Thoracic aorta (tissue), 2 donors: ENCODE measurements around the gene IL1RAP. TPM values are rescaled to one million over a fixed set of nuclear protein-coding genes. Genes with fewer than 3 reads are reported as not detected.

Experiments used
- ATAC-seq: fragments of 150-250 bp; one replicate; pipeline ENCODE4 v1.8.0; 2017; ENCODE audit warnings: low read depth; ENCODE audit not compliant: insufficient number of reproducible peaks, low FRiP score
- DNase-seq: peaks from one replicate; pipeline ENCODE4 v3.0.0-alpha.2; 2020; ENCODE audit warnings: low spot score
- H3K27ac ChIP-seq, 2 donors: fragments of 200-600 bp; sonication (generic); 1 replicate in 1 of 2; 2 replicates in 1 of 2; pipeline ENCODE4 v1.5.1; 2016; ENCODE audit warnings: mild to moderate bottlenecking in 2 of 2, moderate library complexity in 2 of 2
- H3K27me3 ChIP-seq: fragments of 200-600 bp; sonication (generic); replicated peaks from 2 replicates; pipeline ENCODE4 v1.6.0; 2016; ENCODE audit warnings: mild to moderate bottlenecking; ENCODE audit not compliant: insufficient read depth
- H3K36me3 ChIP-seq: fragments of 200-600 bp; sonication (generic); one replicate; pipeline ENCODE4 v1.5.1; 2016
- H3K4me1 ChIP-seq, 2 donors: fragments of 200-600 bp; sonication (generic); 1 replicate in 1 of 2; 2 replicates in 1 of 2; pipeline versions ENCODE4 v1.5.1 to v1.6.0; 2016; ENCODE audit warnings: low read depth in 2 of 2, mild to moderate bottlenecking in 1 of 2; ENCODE audit not compliant: control insufficient read depth in 1 of 2
- H3K4me3 ChIP-seq: fragments of 200-600 bp; sonication (generic); 2 replicates; pipeline ENCODE4 v1.5.1; 2016; ENCODE audit warnings: mild to moderate bottlenecking
- H3K9me3 ChIP-seq: fragments of 200-600 bp; sonication (generic); 2 replicates; pipeline ENCODE4 v1.5.1; 2016
- CTCF ChIP-seq: fragments of 200-600 bp; sonication (generic); IDR thresholded peaks from one replicate; pipeline ENCODE4 v1.5.1; 2019; ENCODE audit warnings: antibody characterized with exemption
- total RNA-seq, 2 donors: library from RNA; depleted of rRNA; stranded (reverse); fragments of >200 nt; gene quantifications; one replicate each; pipeline versions ENCODE4 v1.1.0 to v1.2.3, GENCODE V29; 2016

The IL1RAP gene
- total RNA-seq, 2 donors from 2014 or later = 19.8 to 32.9 TPM

DNA sequence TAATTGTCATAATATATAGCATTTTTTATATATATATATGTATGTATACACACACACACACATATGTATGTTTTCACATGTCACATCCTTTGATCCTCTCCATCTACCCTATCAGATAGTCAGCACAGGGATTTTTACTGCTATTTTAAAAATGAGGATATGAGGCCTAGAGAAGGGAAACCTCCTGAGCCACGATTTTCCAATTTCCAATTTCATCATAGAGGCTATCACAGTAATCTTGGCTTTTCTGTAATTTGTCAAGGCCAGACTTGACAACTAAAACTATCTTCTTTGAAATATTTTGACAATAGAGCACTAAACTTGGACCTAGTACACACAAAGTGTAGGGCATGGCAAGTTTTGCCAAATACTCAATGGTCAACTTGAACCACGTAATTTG lies 42.5 kb downstream of the IL1RAP start:
- H3K27ac ChIP-seq = no peak overlapping the region
- H3K36me3 ChIP-seq = no peaks in the 10 kb centered on the region
- TF ChIP-seq CTCF = no peak
- H3K9me3 ChIP-seq = no peaks in the 10 kb centered on the region
- no peak for DNase-seq
- H3K27me3 ChIP-seq = no peaks in the 10 kb centered on the region
- H3K4me3 ChIP-seq = no peak overlapping the region
- ATAC-seq = no peak
- no peaks in the 10 kb centered on the region for H3K4me1 ChIP-seq

GRCh38 chr3:190557296-190557695 lies 43.4 kb downstream of the IL1RAP start:
- H3K4me1 ChIP-seq = no peaks in the 10 kb centered on the region
- no peak overlapping the region for H3K4me3 ChIP-seq
- DNase-seq (no peak), ATAC-seq (no peak)
- H3K36me3 ChIP-seq = no peaks in the 10 kb centered on the region
- no peak overlapping the region for H3K27ac ChIP-seq
- H3K27me3 ChIP-seq = no peaks in the 10 kb centered on the region
- TF ChIP-seq CTCF = no peak
- H3K9me3 ChIP-seq = no peaks in the 10 kb centered on the region

- no peaks in the 10 kb centered on the region for H3K4me1 ChIP-seq
- no peak for TF ChIP-seq CTCF
- H3K9me3 ChIP-seq = no peaks in the 10 kb centered on the region
- H3K27ac ChIP-seq = no peak overlapping the region
- no peaks in the 10 kb centered on the region for H3K27me3 ChIP-seq
- ATAC-seq (no peak), DNase-seq (no peak)
- no peak overlapping the region for H3K4me3 ChIP-seq
- H3K36me3 ChIP-seq = no peaks in the 10 kb centered on the region
Observed at GRCh38 chr3:190558316-190558715, 44.4 kb downstream of the IL1RAP start.

DNA sequence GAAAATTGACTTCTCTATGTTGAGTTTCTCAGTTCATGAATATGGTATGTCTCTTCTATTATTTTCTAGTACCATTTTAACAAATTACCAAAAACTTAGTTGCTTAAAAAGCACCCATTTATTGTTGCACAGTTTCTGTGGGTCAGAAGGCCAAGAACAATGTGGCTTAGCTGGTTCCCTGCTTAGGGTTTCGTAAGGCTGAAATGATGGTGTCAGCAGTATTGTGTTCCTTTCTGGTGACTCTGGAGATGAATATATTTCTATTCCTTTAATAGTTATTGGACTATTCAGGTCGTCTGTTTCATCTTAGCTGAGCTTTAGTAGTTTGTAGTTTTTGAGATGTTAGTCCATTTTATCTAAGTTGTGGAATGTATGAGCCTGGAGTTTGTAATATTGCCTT lies 44.9 kb downstream of the IL1RAP start:
- Histone ChIP-seq H3K27ac (no peak overlapping the region), H3K27me3 (no peaks in the 10 kb centered on the region), H3K9me3 (no peaks in the 10 kb centered on the region), H3K4me1 (no peaks in the 10 kb centered on the region), H3K4me3 (no peak overlapping the region), H3K36me3 (no peaks in the 10 kb centered on the region)
- DNase-seq (no peak), ATAC-seq (no peak)
- no peak for TF ChIP-seq CTCF

- Histone ChIP-seq H3K27ac (no peak overlapping the region), H3K4me1 (no peaks in the 10 kb centered on the region), H3K36me3 (no peaks in the 10 kb centered on the region), H3K4me3 (no peak overlapping the region), H3K9me3 (no peaks in the 10 kb centered on the region), H3K27me3 (no peaks in the 10 kb centered on the region)
- DNase-seq (no peak), ATAC-seq (no peak)
- no peak for TF ChIP-seq CTCF
Observed at GRCh38 chr3:190560013-190560895, 46.4 kb downstream of the IL1RAP start.
